Activated CD4-positive, alpha-beta T cell treated with anti-CD3 and anti-CD28 coated beads, Interleukin-2, amount 50 U/mL, for 1 hour (primary cell): Measurements from ENCODE around the gene CHTF8.

Source experiments
- DNase-seq: peaks from one replicate; pipeline ENCODE4 v3.0.0-alpha.2; 2020

Gene CHTF8

DNA sequence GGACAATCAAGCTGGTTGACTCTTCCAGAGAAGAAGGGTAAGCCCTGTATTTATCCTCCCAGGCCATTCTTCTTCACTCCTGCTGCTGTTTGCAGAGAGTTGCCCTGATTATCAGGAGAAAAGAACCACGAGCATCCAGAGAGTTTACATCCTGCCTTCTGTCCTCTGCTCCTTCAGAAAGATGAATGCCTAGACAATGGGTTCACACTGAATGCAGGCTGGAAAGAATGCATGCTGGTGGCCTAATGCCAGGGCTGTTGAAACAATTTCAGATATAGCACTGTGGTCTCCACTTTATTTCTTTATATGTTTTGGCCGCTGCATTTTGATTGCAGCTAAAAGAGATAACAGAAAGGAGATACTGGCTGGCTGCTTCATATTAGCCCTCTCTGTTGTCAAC is 48.1 kb downstream of the CHTF8 start:
- DNase-seq: no peak

DNA sequence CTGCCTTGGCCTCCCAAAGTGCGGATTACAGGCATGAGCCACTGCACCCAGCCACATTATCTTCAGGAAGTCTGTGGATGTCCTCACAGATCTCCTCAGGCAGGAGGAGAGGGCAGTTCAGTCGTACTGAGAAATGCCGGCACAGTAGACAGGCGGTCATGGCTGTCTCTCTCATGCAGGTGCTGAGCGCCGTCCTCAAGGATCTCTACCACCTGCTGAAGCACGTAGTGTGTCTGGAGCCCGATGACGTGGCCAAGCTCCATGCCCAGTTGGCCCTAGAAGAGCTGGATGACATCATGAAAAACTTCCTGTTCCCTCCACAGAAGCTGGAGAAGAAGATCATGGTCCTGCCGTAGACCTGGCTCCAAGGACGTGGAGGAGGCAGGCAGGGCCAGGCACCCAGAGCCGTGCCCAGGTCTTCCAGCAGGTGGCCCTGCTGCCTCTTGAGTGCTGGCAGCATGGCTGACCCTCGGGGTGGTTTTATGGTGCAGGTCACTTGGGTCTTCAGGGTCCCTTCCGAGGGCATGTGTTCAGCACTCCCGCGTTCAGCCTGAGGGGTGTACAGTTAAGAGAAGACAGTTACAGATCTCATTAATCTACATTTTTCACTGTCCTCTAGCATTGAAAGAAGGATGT is 49.0 kb downstream of the CHTF8 start:
- DNase-seq: no peak

GRCh38 chr16:69079697-69080096 is 52.7 kb downstream of the CHTF8 start:
- no peak for DNase-seq

GRCh38 chr16:69078073-69078472 is 54.3 kb downstream of the CHTF8 start:
- DNase-seq: no peak

GRCh38 chr16:69077251-69077650 is 55.1 kb downstream of the CHTF8 start:
- no peak for DNase-seq

GRCh38 chr16:69073181-69073702 is 59.1 kb downstream of the CHTF8 start:
- DNase-seq: no peak

- DNase-seq: no peak
These were observed 59.8 kb downstream of the CHTF8 start for GRCh38 chr16:69072640-69072974.

- no peak for DNase-seq
These were observed 61.4 kb downstream of the CHTF8 start for GRCh38 chr16:69071036-69071435.

GRCh38 chr16:69069504-69069903 is 62.9 kb downstream of the CHTF8 start:
- DNase-seq: no peak
